A172 (cell line): ENCODE measurements around the gene NGF. TPM values are rescaled to one million over a fixed set of nuclear protein-coding genes. Genes with fewer than 3 reads are reported as not detected.
A peak's percentile ranks its signal among the peaks of the same experiment; 100 is the strongest.

Experiments
- DNase-seq: peaks from one replicate; pipeline ENCODE4 v3.0.0-alpha.2; 2015; ENCODE audit warnings: low spot score
- total RNA-seq: library from RNA; depleted of rRNA; stranded (reverse); fragments of >200 nt; shearing (Covaris generic); gene quantifications from 2 replicates; pipeline ENCODE4 v1.2.3, GENCODE V29; 2014

Gene NGF
- total RNA-seq, 1 experiment from 2014 or later = 2.8 TPM

DNA sequence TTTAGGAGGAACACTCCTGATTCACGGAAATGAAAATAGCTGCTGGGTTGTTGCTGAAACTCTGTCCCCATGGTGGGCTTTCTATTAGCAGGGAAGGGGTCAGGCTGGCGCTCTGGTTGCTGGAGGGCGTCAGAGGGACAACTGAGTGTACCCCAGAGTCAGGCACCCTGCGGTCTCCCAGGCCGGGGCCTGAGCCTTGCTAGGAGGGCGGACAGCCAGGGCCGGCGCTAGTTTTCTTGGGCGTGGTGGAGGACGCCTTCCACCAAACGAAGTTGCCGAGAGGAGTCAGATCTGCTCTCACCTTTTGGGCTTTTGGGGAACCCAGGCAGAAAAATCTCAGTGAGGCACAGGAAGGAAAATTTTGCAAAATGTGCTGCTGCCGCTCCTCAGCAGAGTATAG, 54.8 kb downstream of the NGF start:
- DNase-seq = no peak

DNA sequence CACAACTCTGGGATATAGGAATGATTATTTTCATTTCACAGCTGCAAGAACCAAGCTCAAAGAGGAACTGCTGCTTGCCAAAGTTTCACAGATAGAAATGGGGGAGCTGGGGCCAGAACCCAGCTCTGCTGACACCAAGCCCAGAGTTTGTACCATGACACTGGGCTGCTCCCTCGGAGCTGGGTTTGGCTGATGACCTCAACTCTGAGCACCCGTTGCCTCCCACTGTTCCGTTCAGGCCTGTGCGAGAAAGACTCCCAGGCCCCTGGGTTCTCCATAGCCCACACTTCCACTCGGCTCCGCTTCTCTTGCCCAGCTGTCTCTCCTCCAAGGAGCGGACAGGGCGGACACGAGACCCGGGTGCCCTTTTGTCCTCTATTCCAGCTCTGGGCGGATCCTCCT, 55.2 kb downstream of the NGF start:
- no peak for DNase-seq

DNA sequence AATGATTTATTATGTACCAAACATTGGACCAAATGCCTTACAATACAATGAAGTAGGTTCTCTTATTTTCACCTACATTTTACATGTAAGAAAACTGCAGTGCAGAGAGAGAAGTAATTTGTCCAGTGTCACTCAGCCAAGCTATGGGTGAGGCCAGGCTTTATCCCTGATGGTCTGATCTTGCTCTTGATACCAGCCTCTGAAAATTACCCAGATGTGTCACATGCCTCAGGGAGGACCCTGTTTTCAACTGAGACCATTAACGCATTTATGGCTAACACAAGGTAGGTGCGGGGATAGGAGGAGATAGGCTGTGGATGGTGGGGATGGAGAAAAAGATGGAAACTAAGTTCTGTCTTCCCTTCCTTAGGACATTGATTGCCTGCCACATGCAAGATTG, 56.9 kb downstream of the NGF start:
- no peak for DNase-seq

DNA sequence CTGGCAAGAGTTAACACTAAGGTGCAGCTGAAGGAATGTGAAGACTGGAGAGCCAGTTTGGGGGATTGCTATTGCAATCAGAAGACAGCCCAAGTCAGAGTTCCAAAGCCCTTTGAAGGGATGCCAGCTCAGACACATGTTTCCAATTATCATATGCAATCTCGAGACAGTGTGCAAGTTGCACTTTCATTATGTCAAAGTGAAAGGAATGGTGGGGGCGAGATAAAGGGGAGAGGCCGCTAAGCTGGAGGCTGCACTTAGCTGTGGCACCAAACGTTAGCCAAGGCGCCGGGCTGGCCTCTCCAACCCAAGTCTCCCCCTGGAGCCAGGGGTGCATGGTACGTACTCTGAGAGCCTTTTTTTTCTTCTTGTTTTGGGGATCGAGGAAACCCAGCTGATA, 58.0 kb downstream of the NGF start:
- DNase-seq = no peak

DNA sequence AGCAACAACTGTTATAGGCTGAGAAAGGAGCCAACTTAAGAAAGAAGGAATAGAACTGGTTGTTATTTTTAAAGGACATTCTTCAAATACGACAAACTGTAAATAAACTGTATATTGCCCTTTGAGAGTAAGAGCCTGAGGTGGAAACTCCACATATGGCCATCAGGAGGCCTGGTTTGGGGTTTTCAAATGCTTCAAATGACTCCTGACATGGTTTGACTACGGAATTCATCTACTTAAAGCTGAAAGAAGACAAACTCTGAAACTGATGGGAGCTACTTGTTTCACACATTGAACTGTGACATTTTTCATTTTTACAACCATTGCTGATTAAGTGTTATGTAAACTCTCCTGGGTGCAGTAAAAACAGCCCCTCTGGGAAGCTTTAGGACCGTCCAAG, 59.8 kb downstream of the NGF start:
- DNase-seq = no peak

DNA sequence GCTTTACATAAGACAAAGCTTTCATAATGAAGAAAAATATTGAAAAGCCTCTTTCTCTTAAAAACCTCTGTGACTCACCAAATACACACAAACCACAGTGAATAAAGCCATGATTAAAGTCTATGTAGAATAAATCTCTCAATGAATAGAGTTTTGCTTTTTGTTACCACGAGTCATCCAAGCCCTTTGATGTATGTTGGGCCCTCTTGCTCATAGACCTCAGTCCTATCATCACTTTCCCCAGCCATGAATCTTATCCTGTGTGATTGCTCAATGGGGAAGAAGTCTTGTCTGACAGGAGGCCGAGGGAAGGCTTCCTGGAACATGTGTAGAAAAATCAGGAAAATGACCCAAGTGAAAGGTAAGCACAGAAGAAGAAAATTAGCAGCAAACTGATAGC, 60.8 kb downstream of the NGF start:
- peak; percentile 37 for DNase-seq

DNA sequence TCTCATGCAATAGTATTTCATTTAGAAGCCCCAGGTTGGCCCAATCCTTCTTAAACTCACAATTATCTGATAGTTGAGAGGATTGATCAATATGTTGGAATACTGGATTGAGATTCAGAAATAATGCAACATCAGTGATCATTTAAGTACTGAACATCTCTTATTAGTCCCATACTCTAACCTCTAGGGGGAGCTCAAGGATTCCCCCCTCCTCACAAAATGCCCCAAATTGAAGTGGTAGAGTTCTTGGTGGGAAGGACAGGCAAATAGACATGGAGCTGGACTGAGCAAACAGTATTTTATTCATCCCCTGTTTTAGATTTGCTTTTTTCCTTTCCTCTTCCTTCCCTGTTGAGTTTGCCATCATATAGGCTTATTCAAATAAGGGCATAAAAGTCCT, 62.8 kb downstream of the NGF start:
- peak; percentile 33 for DNase-seq

DNA sequence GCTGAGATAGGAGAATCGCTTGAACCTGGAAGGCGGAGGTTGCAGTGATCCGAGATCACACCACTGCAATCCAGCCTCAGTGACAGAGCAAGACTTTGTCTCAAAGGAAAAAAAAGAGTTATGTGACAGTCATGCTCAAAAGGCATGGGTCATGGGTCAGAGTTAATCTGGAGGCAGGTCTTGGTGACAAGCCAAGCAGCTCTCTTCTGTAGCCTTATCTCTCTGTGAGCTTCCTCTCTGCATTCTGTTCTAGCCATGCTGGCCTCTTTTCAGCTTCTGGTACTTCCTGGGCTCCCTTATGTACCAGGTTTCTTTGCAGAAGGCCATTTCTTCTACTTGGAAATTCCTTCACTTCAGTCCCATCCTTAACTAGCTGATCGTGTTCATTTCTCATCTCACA, 63.6 kb downstream of the NGF start:
- DNase-seq = no peak

DNA sequence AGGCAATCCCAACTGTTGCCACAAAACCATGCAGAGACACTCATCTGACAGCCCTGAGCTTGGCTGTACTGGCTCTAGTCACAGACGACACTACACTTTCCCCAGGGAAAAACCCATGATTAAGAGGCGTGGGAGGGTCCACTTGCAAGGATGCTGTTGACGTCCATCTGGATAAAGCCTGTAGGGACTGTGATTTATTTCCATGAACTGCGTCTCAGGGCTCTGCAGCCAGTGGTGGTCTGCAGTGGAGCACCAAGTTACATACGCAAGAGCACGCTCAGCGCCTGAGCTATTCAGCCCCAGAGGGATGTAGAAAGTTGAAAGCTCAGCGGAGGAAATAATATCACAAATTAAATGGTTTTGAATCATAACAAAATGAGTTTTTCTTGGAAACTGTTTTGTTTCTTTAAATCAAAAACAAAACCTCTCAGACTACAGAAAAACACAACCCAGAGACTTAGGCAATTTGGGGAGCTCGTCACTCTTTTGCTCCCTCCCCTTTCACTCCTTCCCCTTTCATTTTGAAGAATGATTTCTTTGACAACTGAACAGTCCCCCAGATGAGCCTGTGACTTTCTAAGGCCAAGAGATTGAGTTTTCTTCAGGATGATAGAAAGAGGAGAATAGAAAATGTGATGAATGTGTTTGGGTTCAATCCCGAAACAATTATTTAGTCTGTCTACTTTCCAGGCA, 71.2 kb downstream of the NGF start:
- no peak for DNase-seq

DNA sequence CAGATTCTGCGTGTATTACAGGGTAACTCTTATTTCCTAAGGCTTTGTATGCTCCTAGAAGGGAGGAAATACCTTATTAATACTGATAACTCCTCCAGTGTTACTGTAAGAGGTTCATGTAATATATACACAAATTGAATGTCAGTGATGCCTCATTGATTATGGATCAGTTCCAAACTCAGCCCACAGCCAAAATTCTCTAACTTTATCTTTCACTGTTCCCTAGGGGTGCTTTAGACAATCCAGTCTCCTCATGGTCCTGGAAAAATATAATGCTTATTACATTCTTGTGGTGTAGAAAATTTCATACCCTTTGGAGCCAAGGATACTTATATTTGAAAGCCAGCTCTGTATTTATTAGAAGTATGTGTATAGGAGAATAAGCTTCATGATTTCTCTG, 73.0 kb downstream of the NGF start:
- DNase-seq = no peak

DNA sequence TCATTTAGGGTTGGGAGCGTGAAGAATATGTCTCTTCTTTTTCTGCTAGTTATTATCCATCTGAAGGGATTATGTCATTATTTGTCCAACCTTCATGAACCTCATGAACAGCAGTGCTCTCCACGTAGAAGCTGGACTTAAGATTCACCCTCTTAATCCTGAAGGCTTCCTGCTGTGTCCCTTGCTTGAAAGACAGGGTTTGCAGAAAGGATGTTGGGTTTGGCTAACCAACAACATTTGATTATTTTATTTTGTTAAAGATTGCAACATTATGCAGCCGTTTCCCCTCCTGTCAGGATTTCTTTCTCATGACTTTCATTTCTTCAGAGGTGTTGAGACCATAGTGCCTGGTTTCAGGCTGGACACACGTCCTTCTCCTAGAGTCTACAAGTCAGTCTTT, 75.2 kb downstream of the NGF start:
- no peak for DNase-seq

DNA sequence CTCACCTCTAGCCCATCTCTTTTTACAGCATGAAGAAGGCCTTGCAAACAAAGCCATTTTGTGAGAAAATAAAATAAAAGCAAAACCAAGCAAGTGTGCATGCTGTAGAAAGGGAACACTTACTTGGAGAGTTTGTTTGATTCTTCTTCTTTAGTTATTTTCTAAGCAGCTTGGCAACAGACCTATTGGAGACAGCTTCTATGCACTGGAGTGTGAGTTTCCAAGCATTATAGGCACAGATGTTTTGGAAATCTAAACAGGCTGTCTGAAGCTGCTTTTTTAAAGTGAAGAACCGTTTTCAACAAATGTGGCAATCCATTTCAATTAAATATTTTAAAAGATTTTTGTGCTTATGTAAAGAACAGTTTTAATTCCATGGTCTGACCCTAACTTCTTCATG, 76.6 kb downstream of the NGF start:
- DNase-seq = no peak

DNA sequence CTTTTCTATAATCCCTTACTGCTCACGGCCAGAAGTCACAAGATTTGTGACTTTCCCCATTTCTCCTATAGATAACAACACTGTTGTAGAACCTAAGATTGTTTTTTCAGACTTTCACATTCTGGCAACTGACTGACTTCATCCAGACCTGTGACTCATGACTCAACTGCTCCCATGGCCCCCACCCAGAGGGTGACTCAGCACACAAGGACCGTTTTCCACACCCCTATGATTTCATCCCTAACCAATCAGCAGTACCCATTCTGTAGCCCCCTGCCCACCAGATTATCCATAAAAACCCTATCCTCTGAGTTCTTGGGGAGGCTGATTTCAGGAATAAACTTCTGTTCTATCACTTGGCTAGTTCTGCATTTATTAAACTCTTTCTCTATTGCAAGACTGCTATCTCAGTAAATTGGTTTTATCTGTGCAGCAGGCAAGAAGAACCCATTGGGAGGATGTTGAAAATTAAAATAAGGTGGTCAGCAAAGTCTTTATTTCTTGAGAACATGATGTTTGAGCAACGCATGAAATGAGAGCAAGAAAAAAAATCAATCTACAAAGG, 79.7 kb downstream of the NGF start:
- DNase-seq = peak; percentile 60

DNA sequence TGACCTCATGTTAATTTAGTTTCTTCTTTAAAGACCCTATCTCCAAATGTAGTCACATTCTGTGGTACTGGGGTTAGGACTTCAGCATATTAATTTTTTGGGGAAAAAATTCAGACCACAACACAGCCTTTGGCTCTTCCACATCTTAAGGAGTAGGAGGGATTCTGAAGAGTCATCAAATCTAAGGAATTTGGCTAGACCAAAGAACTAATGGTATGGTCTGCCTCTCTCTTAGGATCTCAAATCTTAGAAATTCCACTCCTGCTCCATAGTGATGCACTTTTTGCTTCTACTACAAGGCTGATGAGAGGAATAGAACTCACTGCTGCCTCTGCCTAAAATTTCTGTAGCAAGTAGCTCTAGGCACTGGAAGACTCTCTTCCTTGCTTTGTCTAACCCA, 80.5 kb downstream of the NGF start:
- DNase-seq = no peak

DNA sequence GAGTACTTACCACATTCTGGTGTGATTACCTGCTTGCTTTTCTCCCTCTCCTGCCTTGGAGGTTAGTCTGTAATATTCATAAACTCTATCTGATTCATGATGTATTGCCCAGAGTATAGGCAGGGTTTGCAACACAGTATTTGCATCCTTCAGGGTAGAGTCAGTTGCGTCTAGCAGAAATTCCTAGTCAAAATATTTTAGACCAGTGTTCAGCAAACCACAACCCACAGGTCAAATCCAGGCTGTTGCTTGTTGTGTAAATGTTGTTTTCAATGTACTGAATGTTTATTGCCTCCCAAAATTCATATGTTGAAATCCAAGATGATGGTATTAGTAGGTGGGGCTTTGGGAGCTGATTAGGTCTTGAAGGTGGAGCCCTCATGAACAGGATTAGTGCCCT, 82.9 kb downstream of the NGF start:
- DNase-seq = no peak

DNA sequence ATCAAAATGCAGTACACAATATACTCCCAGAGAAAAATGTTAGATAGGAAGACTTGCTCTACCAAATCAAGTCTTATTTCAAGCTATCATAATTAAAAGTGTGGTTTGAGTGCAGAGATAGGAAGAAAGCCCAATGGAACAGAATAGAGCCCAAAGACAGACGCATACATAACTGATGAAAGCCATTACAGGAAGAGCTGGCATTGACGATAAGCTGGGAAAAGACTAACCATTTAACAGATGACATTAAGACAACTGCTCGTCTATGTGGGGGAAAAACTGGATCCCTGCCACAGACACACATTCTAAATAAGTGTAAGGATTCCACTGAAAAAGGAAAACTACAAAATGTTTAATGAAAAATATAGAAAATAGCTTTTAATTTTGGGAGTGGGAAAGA, 85.5 kb downstream of the NGF start:
- no peak for DNase-seq

DNA sequence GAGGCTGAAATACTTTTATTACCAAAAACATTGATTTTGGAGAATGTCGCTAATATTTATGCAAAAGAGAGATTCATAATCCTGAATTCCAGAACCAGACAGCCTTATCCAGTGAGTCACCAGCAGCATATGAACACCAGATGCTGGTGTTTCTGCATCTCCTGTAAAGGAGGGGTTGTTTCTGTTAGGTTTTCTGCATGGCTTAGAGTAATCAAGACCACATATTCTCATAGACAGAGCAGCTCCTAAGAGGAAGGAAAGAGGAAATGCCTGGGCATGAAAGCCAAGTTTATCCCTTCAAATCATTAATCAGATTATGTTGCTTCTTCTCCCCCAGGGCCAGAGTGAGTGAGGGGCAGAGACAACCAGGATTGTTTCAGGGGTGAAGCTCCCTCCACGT, 86.2 kb downstream of the NGF start:
- DNase-seq = peak; percentile 67

DNA sequence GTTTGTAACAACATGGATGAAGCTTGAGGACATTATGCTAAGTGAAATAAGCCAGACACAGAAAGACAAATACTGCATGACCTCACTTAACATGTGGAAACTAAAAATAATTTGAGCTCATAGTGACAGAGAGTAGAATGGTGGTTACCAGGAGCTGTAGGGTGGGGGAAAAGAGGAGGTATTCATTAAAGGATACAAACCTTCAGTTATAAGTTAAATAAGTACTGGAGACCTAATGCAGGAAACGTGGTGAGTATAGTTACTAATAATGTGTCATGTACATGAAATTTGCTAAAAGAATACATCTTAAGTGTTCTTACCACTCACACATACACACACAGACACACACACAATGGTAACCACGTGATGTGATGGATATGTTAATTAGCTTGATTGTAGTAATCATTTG, 86.7 kb downstream of the NGF start:
- DNase-seq = peak; percentile 10

DNA sequence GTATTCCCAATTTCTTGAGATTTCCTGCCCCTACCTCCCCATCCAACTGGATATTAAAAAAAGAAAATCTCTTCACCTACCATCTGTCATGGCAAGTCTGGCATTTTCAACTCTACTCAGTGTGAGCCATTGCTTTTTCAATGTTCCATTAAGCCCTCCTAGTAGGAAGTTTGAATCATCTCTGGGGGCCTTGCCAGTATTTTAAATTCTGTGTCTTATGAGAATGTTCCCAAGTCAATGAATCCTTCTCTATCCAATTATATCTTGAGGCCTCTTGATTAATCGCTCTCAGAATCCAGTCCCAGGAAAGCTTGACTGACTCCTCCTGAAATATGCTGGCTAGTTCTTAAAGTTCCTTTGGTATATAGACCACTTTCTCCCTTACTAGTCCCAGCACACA, 91.5 kb downstream of the NGF start:
- DNase-seq = no peak

DNA sequence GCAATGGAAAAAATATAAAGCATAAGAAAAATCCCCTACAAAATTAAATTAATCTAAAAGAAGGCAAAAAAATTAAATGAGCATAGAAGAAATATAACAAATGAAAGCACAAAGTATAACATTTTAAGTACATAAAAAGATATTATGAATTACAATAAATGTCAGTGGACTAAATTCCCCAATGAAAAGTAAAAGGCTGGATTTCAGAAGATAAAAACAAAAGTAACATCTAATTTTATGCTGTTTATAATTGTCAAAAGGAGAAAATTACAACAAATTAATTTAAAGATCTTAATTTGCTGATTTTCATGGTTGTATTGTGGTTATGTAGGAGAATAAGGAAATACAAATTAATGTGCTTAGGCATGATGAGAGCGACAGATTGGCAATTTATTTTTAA, 92.8 kb downstream of the NGF start:
- no peak for DNase-seq

DNA sequence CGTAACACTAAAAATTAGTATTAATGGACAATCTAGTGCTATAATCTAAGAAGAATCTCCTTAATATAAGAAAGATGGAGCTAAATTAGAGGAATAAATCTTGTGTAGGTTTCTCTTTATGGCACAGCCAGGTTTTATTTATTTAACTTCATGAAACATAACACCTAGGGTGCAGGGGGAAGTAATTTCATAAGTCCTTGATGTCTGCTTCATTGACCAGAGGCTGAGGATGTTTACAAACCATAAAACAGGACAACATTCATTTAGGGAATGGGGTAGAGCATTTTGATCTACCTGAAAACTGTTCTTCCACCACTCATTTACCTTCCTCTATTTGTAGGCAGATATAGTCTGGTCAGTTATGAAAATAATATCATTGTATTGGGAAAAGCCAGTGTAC, 95.5 kb downstream of the NGF start:
- no peak for DNase-seq

DNA sequence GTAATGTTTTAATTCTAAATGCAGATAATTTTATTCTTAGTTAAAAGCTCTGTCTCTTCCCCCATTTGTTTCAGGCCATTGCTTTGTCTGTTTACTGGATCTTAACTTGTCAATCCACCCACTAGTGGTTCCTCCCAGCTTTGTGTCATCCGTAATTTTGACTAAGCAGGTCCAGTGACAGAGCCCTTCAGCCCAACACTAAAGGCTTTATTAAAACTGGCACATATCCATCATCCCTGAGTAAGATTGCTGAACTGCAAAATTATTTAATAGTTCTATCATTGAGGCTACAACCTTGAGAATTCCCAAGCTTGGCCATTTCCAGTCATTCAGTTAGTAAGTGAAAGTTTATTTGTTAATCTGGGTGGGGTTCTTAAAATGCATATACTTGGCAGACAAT, 96.7 kb downstream of the NGF start:
- DNase-seq = no peak

DNA sequence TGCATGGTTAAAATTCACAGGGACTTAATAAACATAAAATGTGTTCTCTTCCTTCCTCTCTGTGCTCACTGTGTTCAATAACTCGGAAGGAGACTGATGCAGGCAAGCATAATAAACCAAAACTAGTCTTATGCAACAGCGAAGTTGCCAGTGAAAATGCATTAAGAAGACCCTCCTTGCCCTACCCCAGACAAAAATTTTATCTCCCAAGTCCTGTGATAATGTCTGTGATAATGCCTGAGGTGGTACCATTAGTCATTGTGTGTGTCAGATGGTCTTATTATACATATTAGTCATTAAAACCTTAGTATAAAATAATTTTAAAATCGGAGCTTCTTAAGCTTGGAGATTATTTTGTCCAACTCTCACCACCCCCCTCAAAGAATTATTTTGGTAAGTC, 97.8 kb downstream of the NGF start:
- peak; percentile 1 for DNase-seq

DNA sequence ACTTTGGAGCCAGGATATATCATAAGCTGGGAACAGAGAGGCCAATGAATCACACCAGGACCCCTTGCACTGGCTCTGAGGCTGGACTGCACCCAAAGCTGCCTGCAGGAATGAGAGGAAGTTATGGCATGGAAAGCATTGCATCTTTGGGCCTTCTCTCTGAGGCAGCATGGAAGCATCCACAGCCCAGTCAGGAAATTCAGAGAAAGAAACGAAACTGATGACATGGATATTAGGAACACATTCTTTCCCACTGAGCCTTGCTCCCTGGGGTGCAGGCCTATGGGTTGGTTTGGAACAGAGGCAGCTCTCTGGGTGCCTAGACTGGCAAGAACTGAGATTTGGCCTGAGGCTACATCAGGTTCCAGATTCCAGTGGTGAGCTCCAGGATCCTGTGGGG, 98.6 kb downstream of the NGF start:
- no peak for DNase-seq

DNA sequence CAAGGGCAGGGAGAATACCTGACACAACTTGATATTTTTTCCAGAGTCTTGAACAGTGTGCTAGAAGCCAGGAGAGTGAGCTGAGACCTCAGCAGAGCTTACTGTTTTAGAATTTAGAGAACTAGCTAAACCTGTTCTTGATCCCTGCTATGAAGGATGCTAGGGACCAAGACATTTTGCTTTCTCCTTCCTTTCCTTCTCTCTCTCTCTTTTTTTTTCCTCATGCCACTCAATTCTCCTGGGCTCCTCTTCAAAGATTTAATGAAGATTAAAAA, 99.0 kb downstream of the NGF start:
- DNase-seq = no peak
